Activated T-cell treated with anti-CD3 and anti-CD28 coated beads for 1 hour (primary cell): Measurements from ENCODE around the gene JAZF1.

Experiments used
- DNase-seq: peaks from one replicate; pipeline ENCODE4 v3.0.0-alpha.2; 2020; ENCODE audit warnings: low read depth

Gene JAZF1

DNA sequence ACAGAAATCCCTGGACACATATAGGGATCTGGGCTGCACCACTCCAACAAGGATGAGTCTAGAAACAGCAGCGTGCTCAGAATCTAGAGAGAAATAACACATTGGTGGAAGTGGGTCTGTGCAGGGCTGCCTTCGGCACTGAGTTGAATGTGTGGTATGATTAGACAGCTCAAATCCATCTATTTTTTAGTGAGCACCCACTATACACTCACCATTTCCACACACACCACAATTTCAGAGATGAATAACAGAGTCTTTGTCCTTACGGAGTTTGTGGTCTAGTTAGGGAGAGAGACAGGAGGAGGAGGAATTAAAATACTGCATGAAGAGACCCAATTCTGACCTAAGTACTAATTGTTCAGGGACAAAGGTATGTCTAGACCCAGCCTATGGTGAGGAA, 44.2 kb downstream of the JAZF1 start:
- DNase-seq, result no peak

DNA sequence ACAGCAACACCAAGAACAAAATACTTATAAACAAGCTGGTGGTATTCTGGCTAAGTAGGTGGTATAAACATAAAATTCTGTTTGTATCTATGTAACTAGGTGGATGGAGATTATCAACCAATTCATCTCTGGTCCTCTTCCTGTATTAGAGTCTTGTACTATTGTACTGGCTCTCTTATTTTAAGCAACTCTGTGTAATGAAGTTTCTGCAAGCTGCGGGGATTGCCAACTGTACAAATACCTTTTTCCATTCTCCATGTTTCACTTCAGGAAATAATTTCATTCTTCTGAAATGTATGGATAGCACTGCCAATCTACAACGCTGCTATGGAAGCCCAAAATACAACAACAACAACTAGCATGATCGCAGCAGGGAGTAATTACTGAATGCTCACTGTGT, 44.8 kb downstream of the JAZF1 start:
- DNase-seq, result no peak

DNA sequence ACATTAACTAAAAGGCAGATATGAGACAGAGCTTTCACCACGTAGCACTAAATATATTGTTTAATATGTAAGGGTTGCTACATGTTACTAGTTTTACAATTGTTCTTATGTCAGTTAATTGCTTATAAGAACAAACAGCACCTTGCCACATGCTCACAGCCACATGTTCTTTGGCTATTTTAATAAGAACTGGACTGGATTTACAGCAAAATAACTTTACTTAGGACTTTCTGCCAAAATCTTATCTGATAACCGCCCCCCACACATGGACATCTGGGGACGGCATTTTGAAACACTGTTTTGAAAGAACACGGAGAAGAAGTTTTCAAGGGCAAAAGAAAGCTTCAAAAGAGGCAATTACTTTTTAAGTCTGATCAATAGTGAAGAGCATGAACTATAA, 45.3 kb downstream of the JAZF1 start:
- DNase-seq, result no peak

DNA sequence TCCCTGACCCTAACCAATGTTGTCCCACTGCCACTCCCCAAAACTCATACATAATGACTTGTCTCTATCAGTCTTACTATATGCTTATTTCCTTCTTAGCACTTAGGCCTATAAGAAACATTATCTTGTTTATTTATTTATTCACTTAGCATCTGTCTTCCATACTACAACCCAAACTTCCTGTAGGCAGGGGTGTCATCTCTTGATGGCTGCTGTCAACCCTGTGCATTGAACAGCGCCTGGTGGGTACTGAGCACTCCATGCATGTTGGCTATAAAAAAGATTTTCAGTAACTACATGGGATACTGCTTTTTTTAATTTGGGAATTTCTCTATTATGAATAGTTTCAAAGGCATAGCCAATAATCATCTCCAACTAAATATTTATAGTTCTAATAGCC, 46.7 kb downstream of the JAZF1 start:
- DNase-seq, result no peak

DNA sequence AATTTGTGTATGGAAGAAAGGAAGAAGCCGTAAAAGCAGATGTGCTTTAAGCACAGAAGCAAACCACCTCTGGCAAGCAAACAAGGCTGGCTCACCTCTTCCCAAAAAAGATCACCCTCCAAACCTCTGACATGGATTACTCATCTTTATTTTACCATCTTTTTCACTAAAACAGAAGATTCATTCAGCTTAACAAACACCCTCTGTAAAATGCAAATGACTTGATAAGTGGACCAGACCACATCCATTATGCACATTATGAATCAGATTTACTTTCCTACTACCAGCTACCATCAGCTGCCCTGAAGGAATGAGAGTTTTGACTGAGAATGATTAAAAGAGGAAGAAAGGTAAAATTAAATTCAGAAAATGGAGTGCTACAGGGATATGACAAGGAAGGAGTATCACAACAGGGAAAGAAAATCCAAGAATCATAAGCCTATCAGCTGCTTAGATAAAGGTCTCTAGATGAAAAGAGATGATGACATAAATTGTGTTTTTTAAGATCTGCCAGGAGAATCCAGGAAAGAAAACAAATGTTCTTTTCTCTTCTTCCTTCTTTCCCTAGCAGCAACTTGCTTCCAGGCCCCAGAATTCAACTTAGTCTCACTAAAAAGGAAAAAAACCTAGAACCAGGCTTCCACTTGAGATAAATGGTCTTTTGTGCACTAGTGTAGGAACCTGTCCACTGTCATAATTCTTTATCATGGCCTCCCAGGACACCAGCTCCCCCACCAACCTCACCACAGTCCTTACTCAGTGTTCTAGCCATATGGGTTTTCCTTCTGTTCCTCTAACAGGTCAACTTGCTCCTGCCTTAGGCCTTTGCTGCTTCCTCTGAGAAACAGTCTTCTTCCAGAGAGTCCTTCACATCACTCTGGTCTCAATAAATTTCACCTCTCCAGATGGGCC, 47.4 kb downstream of the JAZF1 start:
- no peak for DNase-seq

DNA sequence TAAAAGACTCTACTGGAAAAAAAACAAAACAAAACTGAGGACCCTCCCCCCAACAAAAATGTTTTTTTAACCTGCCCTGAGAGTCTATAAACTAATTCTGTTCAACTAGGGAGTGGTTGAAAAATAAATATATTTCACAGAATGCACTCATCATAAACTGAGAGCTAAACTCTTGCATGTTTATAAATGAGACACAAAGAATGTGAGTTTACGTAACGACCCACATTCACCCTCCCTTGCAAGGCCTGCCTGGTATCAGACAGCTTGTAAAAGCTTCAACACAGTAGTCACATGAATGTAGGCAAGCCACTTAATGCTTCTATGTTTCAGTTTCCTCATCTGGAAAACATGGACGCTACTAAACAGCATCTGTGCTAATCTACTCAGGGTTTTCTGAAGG, 50.3 kb downstream of the JAZF1 start:
- no peak for DNase-seq

DNA sequence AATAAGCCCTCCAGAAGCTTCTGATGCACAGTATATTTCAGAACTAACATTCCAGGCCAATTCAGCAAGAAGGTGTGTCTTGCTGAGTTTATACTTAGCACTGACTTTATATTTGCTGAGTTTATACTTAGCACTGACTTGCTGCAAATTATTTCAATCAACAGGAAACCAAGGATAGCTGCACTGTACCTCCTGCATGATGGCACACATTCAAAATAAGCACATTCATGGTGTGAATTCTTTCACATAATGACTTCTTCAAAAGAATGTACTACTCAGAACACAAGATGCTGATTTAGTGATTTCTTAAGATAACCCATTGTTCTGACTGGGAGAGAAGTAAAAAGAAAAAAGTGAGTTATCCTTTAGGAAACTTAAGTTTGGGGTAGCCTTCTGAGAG, 52.0 kb downstream of the JAZF1 start:
- no peak for DNase-seq

DNA sequence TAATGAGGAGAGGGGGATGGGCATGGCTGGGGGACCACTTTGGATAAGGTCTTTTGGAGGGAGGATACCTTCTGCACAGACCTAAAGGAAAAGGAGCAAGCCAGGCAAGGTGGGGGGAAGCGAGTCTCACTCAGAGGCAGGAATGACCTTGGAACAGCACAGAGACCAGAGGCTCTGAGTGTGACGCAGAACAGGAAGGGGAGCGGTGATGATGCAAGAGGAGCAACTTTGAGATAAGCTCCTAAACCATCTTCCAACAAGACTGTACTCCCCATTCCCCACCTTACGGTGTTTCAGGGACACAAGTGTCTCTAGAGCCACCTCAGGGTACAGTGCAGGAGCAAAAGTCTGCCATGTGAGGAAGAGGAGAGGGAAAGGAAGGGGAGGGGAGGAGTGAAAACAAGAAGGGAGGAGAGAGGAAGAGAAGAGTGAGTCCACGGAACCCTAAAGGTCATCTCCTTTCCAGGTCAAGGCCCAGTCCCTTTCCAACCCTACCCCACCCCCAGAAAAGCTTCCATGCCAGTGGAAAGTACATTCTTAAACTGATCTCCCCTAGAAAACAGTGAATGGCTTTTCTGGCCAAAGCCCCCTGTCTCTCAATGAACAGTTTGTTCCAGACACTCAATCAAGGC, 54.1 kb downstream of the JAZF1 start:
- no peak for DNase-seq

DNA sequence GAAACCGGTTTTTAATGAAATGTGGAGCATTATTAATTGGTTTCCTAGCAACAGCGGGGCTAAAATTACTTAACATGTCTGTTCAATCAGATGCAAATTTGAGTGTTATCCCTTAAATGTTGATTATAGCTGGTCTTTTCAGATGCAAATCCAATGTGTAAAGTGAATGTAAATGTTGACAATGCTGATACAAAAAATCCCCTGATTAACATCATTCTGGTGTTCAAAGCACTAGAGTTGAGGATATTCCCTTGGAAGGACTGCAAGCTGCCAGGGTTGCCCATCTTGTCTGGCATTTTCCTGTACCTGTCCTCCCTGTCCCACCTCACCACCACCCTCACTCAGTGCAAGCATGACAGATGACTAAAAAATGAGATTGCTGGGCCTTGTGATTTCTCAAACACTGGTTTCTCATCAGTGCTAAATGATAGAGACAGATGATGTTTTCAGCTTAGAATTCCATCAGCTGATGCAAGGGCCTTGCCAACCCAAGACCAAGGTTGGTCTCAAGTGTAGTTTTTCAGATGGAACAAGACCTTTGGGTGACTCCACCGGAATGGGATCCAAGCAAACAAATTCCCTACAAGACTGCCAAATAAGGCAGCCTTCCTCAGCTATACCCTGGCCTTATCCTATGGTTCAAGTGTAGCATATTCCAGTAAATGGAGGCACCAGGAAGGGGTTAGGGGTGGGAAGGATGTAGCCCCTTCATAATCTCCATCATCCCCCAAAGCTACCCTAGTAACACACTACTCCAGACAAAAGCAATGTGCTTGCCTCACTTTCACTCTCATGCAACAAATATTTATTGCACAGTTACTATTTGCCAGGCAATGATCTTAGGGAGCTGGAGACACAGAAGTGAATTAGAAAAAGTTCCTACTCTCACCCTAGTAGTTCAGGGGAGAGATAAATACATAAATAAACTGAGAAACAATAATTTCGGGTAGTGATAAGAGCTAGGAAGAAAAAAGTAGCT, 54.9 kb downstream of the JAZF1 start:
- DNase-seq, result no peak

DNA sequence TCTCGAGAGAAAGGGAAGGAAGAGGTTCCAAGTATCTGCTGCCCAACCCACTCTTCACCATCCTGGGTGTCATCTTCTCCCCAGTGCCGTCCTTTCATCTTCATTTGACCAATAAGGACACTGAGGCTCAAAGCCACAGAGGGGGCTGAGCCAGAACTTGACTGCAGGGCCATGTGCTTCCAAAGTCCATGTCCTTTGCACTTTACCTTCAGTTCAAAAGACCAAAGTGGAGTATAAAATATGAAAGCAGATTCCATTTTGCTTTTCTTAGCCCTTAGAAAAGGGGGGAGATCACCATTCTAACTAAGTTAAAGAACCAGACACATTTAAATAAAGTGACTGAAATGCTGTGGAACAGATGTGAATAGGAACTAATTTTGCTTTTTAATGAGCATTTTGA, 56.2 kb downstream of the JAZF1 start:
- DNase-seq, result no peak

DNA sequence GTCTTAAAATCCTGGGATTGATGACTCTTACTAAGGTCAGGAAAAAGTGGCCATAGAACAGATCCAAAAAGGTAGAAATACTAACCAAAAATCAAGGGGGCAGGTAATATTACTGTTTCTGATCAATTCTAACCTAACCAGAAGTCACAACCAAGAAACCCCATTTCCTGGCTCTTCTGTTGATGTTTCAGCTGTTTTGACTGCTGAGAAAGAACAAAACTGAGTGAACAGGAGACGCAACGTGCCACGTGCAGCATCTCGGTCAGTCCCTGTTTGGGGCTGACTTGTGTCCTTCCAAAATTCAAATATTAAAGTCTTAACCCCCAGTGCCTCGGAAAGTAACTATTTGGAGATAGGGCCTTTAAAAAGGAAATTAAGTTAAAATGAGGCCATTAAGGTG, 56.8 kb downstream of the JAZF1 start:
- no peak for DNase-seq

DNA sequence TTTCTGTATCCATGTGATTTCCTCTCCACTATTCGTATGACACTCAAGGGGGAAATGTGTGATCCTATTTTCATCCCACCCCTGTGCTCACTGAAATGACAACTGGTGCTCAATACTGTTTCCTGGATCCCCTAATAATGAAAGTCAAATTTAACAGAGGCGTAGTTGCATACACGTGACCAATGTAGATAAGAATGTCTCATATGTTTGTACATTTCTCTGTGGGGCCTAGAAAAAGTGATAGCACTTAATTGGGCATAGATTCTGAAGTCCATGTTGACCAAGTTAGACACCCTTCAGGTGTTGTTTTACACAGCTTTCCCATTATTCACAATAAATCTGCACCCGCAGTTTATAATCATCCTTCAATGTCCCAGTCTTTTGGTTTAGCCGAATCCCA, 59.1 kb downstream of the JAZF1 start:
- DNase-seq, result no peak

DNA sequence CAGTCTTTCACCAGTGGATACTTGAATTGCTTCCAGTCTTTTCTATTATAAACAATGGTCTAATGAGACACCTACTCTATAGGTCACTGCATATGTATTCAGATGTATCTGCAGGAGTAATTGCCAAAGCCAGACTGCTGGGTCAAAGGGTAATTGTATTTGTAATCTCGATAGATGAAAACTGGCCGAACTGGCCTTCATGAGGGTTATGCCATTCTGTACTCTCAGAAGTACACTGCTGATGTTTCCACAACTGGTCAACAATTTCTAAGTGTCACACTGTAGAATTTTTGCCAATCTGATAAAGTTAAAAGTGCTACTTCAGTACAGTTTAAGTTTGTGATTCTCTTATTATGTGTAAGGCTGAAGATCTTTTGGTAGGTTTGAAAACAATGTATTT, 64.6 kb downstream of the JAZF1 start:
- DNase-seq, result no peak

DNA sequence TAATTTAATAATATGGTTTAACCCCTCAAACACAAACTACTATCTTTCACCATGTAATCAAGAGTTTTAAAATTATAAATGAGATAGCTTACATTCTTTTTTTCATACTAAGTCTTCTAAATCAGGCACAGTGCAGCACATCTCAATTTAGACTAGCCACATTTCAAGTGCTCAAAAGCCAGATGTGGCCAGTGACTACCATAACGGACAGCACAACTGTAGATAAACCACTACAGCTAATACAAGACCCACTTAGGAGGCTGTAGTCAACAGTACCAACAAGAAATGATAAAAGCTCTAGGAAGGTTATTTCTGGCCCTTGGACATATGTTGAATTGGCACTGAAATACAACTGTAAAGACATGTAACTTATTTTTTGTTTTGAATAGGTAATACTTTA, 65.3 kb downstream of the JAZF1 start:
- DNase-seq, result no peak

DNA sequence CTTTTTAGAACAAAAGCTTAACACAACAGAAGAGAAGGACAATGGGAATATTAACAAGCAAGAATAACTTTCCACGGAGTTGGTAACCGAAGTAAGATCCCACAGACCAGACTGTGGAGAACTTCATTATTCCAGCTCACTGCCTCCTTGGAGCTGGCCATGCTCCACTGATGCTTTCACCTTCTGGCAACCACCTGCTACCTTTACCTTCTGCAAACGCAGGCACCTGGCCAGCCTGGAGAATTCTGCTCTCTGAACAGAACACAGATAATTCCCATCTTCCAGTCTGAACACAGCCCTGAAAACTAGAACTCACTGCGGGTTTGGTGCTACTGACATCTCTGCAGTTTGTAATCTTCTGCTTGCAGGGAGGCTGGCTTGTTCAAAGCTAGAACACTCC, 66.5 kb downstream of the JAZF1 start:
- DNase-seq, result no peak

DNA sequence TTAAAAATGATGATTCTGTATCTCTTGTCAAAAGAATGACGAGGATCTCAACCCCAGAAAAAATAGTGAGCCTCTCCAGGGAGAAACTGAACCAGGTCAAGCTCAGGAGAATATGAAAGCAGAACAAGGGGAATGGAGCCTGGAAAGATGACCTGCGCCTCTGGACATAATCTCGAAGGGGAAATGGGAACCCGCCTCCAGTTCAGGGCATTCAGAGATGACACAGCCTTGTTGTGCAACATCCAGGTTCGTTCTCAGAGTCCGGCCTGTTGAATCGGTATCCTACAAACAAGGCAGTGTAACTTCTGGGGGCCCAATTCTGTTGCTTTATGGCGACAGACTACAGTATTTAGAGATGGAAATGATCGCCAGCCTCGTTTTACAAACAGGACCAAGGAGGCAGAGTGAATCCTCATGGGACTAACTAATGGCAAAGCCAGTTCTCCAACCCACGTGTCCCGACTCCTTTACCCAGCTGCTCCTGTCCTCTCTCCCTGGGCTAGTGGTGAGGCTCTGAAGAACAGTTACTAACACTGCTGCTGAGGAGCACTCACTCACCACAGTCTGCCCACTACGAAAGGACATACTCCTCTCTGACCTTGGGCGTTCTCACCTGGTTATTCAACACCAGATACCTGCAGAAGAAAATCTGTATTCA, 67.6 kb downstream of the JAZF1 start:
- no peak for DNase-seq

DNA sequence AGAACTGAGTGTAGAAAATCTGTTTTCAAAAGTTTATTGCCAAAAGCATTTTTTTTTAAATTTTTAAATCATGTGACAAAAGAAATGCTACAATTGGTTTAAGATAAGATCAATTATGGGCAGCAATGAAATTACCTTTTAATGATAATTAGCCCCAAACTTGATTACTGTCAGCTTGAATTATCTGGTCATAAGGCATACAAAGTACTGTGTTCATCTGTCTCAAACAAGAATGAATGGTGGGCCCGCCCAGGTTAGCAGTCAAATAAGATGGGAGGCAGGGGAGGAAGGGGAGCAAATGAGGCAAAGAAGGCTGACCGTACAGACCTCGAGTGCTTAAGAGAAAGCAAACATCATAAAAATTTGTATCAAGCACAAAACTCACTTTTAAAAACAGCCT, 68.1 kb downstream of the JAZF1 start:
- DNase-seq, result no peak

DNA sequence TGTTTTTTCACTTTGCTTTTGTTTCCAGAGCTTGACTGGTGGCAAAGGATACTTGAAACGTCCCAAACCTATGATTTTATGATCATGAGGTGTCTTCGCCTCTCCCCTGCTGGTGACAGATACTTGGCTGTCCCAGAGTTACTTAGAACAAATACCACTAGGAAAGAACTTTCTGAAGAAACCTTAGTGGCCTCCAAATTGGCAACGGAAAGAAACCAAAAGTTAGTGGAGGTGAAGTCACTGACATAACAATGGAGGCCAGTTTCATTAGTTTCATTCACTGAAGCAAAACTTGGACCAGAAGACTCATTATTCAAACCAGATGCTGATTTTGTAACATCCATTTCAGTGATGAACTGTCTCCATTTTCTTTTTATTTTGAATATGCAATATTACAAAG, 68.6 kb downstream of the JAZF1 start:
- DNase-seq, result no peak

DNA sequence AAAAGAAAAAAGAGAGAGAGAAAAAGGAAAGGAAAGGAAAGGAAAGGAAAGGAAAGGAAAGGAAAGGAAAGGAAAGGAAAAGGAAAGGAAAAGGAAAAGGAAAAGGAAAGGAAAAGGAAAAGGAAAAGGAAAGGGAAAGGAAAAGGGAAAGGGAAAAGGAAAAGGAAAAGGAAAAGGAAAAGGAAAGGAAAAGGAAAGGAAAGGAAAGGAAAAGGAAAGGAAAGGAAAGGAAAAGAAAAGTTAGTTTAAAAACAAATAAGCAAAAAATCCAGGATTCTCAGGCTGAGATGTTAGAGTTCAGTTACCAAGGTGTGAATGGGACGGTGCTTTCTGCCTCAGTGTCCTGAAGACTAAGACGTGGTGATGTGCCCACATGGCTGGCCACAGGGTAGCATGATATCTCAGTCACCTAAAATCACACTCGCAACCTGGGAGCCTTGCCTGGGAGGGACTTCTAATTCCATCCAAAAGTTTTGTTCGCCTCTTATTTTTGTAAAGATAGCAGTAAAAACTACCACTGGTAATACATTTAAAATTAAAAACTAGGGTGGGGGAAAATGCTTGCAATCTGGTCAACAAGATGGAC, 70.1 kb downstream of the JAZF1 start:
- DNase-seq, result no peak

DNA sequence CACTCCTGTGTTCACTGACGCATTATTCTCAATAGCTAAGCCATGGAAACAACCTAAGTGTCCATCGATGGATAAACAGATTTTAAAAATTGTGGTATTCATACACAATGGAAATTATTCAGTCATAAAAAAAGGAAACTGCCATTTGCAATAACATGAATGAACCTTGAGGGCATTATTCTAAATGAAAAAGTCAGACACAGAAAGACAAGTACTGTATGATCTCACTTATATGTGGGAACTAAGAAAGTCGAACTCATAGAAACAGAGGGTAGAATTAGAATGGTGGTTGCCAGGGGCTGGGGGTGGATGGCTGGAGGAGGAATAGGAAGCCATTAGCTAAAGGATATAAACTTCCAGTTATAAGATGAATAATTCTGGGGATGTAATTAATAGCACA, 71.8 kb downstream of the JAZF1 start:
- DNase-seq, result no peak

DNA sequence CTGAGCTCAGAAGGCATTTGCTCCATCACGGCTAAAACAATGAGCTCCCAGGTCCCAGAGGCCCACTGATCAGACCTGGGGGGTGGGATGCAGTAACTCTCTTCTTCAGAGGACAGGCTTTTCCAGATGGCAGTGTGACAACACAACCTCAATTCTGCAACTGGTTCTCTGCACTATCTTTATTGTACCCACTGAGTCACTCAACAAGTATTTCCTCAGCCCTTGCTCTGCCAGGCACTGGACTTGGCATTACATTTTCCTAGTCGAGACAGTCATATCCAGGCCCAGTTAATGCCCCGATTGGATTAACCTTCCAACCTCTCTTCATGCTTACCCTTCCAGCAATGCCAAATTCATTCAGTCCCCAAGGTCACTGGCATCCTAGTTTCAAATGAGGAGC, 72.6 kb downstream of the JAZF1 start:
- DNase-seq, result no peak
